Testis (tissue), 2 donors: ENCODE measurements around the gene GPC4.

Experiments
- CTCF ChIP-seq, 3 experiments: fragments of 450-650 bp in 2 of 3; fragments of 200-600 bp in 1 of 3; sonication (generic) in 1 of 3; IDR thresholded peaks; one replicate each; pipeline ENCODE4 v1.5.1; 2016 to 2019; ENCODE audit warnings: antibody characterized with exemption in 3 of 3, mild to moderate bottlenecking in 2 of 3, moderate library complexity in 1 of 3
- POLR2A ChIP-seq: fragments of 450-650 bp; IDR thresholded peaks from one replicate; pipeline ENCODE4 v1.6.1; 2017; ENCODE audit warnings: antibody characterized with exemption, mild to moderate bottlenecking, moderate library complexity

- TF ChIP-seq CTCF (IDR thresholded peaks at IDR 0.05) (no peak), POLR2A (no peak)
Measured at GRCh38 chrX:133307637-133308498, 107.4 kb downstream of the GPC4 start.
